Endothelial cell (in vitro differentiated cells): ENCODE measurements around the gene TMEM215. TPM values are rescaled to one million over a fixed set of nuclear protein-coding genes. Genes with fewer than 3 reads are reported as not detected.

Source experiments
- DNase-seq: peaks from one replicate; pipeline ENCODE4 v3.0.0; 2021; ENCODE audit warnings: low spot score
- H3K27ac Mint-ChIP-seq: one replicate; pipeline ENCODE4 v1.8.0; 2021; ENCODE audit warnings: mixed read lengths, inconsistent platforms; ENCODE audit not compliant: unreplicated experiment
- H3K27me3 Mint-ChIP-seq: one replicate; pipeline ENCODE4 v1.8.0; 2021; ENCODE audit warnings: mild to moderate bottlenecking, moderate library complexity, mixed read lengths, inconsistent platforms; ENCODE audit not compliant: unreplicated experiment
- H3K36me3 Mint-ChIP-seq: one replicate; pipeline ENCODE4 v1.8.0; 2021; ENCODE audit warnings: mild to moderate bottlenecking, low read depth, mixed read lengths, inconsistent platforms; ENCODE audit not compliant: unreplicated experiment
- H3K4me1 Mint-ChIP-seq: one replicate; pipeline ENCODE4 v1.8.0; 2021; ENCODE audit warnings: mild to moderate bottlenecking, mixed read lengths, inconsistent platforms; ENCODE audit not compliant: unreplicated experiment
- H3K4me3 Mint-ChIP-seq: one replicate; pipeline ENCODE4 v1.8.0; 2021; ENCODE audit warnings: mild to moderate bottlenecking, mixed read lengths, inconsistent platforms; ENCODE audit not compliant: unreplicated experiment
- H3K9me3 Mint-ChIP-seq: one replicate; pipeline ENCODE4 v1.8.0; 2021; ENCODE audit warnings: mixed read lengths, inconsistent platforms; ENCODE audit not compliant: unreplicated experiment
- CTCF ChIP-seq: fragments of 200-600 bp; sonication (generic); IDR thresholded peaks from one replicate; pipeline ENCODE4 v1.5.0; 2021; ENCODE audit warnings: antibody characterized with exemption; ENCODE audit not compliant: unreplicated experiment
- long read RNA-seq: library from polyadenylated mRNA; unstranded; transcript quantifications from one replicate; pipeline ENCODE4 v2.0.0, GENCODE V29; 2020; ENCODE audit not compliant: unreplicated experiment
- total RNA-seq: library from RNA; stranded (reverse); fragmentation: NEBNext Ultra II Directional; extraction: Animal tissue kit (Norgen Biotek cat#: 25700); gene quantifications from one replicate; pipeline ENCODE4 v1.2.1, GENCODE V29; 2021; ENCODE audit not compliant: unreplicated experiment

TMEM215 gene
- 0.18 TPM for total RNA-seq
- long read RNA-seq: 0 reads

DNA sequence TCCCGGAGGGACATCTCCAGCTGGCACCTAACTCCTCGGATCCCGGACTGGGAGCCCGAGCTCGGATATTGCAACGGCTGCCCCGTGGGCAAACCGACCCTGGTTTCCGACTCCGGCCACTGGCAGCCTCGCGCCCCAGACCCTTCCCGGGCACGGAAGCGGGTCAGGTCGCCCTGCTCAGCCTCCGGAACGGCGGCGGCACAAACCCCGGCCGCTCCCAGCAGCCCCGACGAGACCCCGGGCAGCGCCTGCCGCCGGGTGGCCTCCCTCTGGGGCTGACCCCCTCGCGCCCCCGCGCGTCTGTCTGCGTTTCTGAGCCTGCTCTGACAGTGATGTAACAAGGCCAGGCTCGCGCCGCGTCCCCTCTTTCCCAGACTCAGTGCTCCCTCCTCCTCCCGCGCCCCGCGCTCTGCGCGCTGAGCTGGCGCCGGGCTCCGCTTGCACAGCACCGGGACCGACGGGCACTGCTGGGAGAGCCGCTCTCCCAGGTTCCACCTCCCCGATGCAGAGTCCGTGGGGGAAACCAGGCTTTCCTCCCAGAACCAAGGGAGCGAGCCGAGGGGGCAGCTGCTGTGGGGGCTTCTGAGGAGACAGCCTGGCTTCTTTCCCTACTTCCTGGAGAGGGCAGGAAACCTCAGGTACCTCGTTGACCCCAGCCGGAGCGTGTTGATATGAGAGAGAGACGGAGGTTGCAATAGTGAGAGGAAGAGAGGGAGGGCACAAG, at the start of gene TMEM215:
Gene TMEM215, plus strand, starts transcription at position 373 of the 724 bp plus-strand sequence. CDS start 644 bp downstream, outside the sequence.
- no peaks in the 10 kb centered on the region for H3K9me3 Mint-ChIP-seq
- H3K27ac Mint-ChIP-seq: no peak within 1 kb of the TSS
- peak within 1 kb of the TSS; percentile 72 for H3K4me3 Mint-ChIP-seq
- peak; percentile 61 for DNase-seq
- peaks cover 9% of the 10 kb centered on the region for H3K27me3 Mint-ChIP-seq
- TF ChIP-seq CTCF: no peak
- H3K36me3 Mint-ChIP-seq: no peaks in the 10 kb centered on the region
- H3K4me1 Mint-ChIP-seq: peaks cover 2% of the 10 kb centered on the region

GRCh38 chr9:32735476-32735875, 47.9 kb upstream of the TMEM215 start:
- Mint-ChIP-seq H3K27ac (no peak overlapping the region), H3K27me3 (no peaks in the 10 kb centered on the region), H3K36me3 (no peaks in the 10 kb centered on the region), H3K4me1 (peaks cover 5% of the 10 kb centered on the region), H3K4me3 (no peak overlapping the region), H3K9me3 (no peaks in the 10 kb centered on the region)
- no peak for TF ChIP-seq CTCF
- no peak for DNase-seq

DNA sequence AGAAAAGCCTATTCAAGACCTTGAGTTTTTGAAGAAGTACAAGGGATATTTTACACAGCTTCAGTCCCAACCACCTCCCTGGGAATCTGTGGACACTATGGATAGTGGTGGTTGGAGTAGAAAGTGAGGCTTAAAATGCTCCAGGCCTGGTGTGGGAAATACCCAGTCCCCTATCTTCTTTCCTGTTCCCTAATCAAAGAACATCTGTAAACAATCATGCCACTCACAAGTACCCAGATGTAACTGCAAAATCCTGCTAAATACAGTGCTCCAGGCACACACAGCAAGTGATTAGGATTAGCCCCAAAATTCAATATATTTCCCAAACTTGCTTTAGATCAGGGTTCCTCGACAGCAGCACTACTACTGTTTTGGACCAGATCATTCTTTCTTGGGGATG, 46.0 kb upstream of the TMEM215 start:
- Mint-ChIP-seq H3K9me3 (no peaks in the 10 kb centered on the region), H3K27ac (no peak overlapping the region), H3K4me3 (no peak overlapping the region), H3K4me1 (peaks cover 6% of the 10 kb centered on the region), H3K36me3 (no peaks in the 10 kb centered on the region), H3K27me3 (no peaks in the 10 kb centered on the region)
- DNase-seq: no peak
- TF ChIP-seq CTCF: no peak

GRCh38 chr9:32738501-32739172, 44.7 kb upstream of the TMEM215 start:
- no peaks in the 10 kb centered on the region for H3K36me3 Mint-ChIP-seq
- no peak overlapping the region for H3K27ac Mint-ChIP-seq
- H3K27me3 Mint-ChIP-seq: no peaks in the 10 kb centered on the region
- DNase-seq: no peak
- no peak overlapping the region for H3K4me3 Mint-ChIP-seq
- TF ChIP-seq CTCF: no peak
- H3K4me1 Mint-ChIP-seq: peaks cover 6% of the 10 kb centered on the region
- H3K9me3 Mint-ChIP-seq: no peaks in the 10 kb centered on the region

DNA sequence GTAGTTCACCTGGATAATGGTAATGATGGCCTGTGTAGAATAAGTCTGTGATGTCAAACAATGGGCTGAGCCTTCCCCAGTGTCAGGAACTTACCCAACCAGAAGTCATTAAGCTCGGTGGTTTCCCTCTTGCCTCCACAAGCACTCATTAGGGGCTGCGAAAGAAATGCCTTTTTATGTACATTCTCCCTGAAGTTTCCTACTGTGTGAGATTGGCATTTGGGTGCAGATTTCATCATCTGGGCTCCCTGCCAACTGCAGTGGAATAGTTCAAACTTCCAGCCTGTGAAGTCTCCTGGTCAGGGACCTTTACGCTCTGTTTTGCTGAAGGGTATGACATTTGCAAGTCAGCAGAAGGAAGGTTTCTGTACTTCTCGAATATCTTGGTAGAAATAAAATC, 41.6 kb upstream of the TMEM215 start:
- H3K4me3 Mint-ChIP-seq: no peak overlapping the region
- no peaks in the 10 kb centered on the region for H3K27me3 Mint-ChIP-seq
- no peaks in the 10 kb centered on the region for H3K9me3 Mint-ChIP-seq
- no peaks in the 10 kb centered on the region for H3K36me3 Mint-ChIP-seq
- DNase-seq: no peak
- peaks cover 6% of the 10 kb centered on the region for H3K4me1 Mint-ChIP-seq
- H3K27ac Mint-ChIP-seq: no peak overlapping the region
- no peak for TF ChIP-seq CTCF
